Stimulated activated naive CD8-positive, alpha-beta T cell treated with anti-CD3 and anti-CD28 coated beads, Interleukin-15, Interleukin-2, amounts not matched to agents 100 ng/mL and 50 ng/mL, for 24 hours (primary cell): ENCODE results near the gene SHLD2.
"Not testable (repeated sequence)": the region's sequence is repeated elsewhere in the genome, so short reads cannot be mapped to it uniquely, and the experiment has no call there.

Source experiments
- H3K27ac Mint-ChIP-seq: one replicate; pipeline ENCODE4 v1.8.0; 2021; ENCODE audit warnings: mild to moderate bottlenecking, mixed read lengths
- H3K27me3 Mint-ChIP-seq: one replicate; pipeline ENCODE4 v1.8.0; 2021; ENCODE audit warnings: mixed read lengths
- H3K36me3 Mint-ChIP-seq: one replicate; pipeline ENCODE4 v1.8.0; 2021; ENCODE audit warnings: low read depth, mixed read lengths
- H3K4me1 Mint-ChIP-seq: one replicate; pipeline ENCODE4 v1.8.0; 2021; ENCODE audit warnings: low read depth, mixed read lengths
- H3K4me3 Mint-ChIP-seq: one replicate; pipeline ENCODE4 v1.8.0; 2021; ENCODE audit warnings: mild to moderate bottlenecking, mixed read lengths
- H3K9me3 Mint-ChIP-seq: one replicate; pipeline ENCODE4 v1.8.0; 2021; ENCODE audit warnings: mixed read lengths

SHLD2 gene

DNA sequence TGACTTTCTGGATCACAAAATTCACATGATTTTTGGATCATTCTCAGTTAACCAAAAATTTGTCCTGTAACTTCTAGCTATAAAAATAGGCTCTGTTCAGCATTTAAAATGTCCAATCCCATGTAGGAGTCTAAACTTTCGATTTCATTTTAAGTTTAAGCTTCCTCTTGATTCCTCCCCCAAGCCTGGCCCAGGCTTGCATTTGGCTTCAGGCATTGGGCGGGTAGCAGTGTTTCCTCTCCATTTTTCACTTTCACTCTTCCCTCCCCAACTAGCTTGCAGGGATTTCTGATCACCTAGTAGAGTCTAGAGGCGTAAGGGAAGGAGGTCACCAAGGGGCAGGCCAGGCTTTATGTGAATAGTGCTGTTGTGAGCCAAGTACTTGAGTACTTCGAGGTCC is 109.8 kb downstream of the SHLD2 start:
- H3K36me3 Mint-ChIP-seq, H3K27me3 Mint-ChIP-seq, H3K4me3 Mint-ChIP-seq, H3K9me3 Mint-ChIP-seq, H3K27ac Mint-ChIP-seq: not testable (repeated sequence)
- peaks cover 20% of the 10 kb centered on the region for H3K4me1 Mint-ChIP-seq

DNA sequence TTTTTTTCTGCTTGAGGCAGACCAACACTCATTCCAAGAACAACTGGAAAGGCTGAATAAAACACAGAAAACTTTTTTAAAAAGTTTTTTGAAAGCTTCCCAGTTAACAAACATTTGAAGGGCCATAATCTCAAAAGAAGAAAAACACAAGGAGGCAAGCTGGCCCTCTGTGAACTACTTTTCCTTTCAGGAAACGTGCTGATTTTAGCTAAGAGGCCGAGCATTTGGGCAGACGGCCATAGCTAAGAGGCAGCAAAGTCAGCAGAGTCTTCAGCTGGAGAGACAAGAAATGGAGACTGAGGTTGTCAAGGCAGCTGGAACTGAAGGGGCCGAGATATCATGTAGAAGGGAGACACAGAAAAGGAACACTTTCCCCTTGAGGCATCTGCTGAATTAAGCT is 111.9 kb downstream of the SHLD2 start:
- H3K36me3 Mint-ChIP-seq, H3K4me3 Mint-ChIP-seq, H3K9me3 Mint-ChIP-seq, H3K27ac Mint-ChIP-seq, H3K27me3 Mint-ChIP-seq: not testable (repeated sequence)
- H3K4me1 Mint-ChIP-seq, result peaks cover 18% of the 10 kb centered on the region

DNA sequence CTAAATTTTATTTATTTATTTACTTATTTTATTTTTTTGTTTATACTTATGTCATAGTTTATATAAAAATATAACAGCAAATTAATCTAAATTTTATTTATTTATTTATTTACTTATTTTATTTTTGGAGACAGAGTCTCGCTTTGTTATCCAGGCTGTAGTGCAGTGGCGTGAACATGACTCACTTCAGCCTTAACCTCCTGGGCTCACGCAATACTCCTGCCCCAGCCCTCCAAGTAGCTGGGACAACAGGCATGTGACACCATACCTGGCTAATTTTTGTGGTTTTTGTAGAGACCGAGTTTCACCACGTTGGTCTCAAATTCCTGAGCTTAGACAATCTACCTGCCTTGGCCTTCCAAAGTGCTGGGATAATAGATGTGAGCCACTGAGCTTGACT is 115.3 kb downstream of the SHLD2 start:
- not testable (repeated sequence) for H3K4me3 Mint-ChIP-seq, H3K36me3 Mint-ChIP-seq, H3K27ac Mint-ChIP-seq, H3K27me3 Mint-ChIP-seq, H3K9me3 Mint-ChIP-seq
- H3K4me1 Mint-ChIP-seq, result peaks cover 16% of the 10 kb centered on the region

DNA sequence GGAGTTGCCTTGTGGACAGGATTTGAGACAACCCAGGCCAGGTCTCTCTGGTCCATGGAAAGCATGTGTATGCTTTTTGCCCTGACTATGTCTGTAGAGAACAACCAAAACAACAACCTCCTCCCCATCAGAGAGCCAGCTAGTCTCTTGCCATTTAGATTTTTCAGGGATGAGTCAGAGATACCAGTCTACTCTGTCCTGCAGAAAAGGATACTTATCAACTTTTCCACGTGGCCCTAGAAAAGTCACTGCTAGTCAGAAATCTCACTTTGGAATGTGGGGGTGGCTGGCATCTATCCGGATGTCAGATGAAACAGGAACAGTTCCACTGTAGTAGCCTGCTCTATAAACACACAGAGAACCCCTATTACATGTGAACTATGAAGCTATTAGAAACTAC is 116.8 kb downstream of the SHLD2 start:
- H3K4me3 Mint-ChIP-seq, H3K9me3 Mint-ChIP-seq, H3K27me3 Mint-ChIP-seq, H3K36me3 Mint-ChIP-seq, H3K27ac Mint-ChIP-seq: not testable (repeated sequence)
- H3K4me1 Mint-ChIP-seq, result peaks cover 16% of the 10 kb centered on the region

DNA sequence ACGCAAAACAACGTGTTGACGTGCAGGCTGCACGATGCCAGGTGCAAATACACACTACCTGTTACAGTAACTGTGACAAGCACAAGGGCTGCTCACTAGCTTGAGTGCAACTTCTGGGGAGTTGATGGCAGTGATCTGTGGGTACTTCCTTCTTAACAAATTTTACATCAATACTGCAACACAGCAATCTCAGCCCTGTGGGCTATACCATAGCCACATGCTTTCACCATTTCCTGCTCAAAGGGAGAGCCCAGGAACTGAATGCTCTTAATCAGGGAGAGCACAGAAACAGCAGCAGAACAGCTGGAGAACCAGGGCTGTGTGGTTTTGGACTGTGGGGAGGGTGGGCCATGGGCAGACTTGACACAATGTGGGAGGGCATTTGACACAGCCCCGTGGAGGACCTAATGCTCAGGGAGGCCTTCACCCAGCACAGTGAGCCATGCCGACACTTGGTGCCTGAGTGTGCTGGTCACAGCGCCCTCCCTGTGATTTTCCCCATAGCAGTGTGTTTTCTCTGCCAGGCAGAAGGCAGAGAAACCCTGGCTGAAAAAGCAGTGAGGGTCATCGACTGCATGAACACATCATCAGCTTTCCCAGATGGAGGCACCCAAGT is 118.3 kb downstream of the SHLD2 start:
- H3K27ac Mint-ChIP-seq, H3K4me3 Mint-ChIP-seq, H3K27me3 Mint-ChIP-seq, H3K9me3 Mint-ChIP-seq, H3K36me3 Mint-ChIP-seq: not testable (repeated sequence)
- peaks cover 16% of the 10 kb centered on the region for H3K4me1 Mint-ChIP-seq

DNA sequence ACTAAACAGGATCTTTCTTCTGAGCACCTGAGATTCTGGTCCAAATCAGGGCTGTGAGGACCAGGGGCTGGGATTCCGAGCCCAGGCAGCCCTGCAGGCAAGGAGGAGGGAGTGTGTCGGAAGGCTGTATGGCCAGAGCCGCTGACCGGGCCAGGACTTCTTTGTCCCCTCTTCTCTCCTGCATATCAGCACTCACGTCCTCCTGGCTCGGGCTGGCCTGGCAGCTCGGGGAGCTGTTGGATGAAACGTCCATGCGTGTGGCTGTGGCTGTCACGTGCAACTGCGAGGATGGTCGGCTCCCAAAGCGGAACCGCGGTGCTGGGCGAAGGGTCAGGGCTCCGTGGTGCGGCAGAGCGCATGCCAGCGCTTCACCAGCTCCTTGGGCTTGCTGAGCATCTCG is 118.8 kb downstream of the SHLD2 start:
- not testable (repeated sequence) for H3K27ac Mint-ChIP-seq, H3K27me3 Mint-ChIP-seq, H3K4me3 Mint-ChIP-seq, H3K36me3 Mint-ChIP-seq, H3K9me3 Mint-ChIP-seq
- H3K4me1 Mint-ChIP-seq, result peaks cover 16% of the 10 kb centered on the region

DNA sequence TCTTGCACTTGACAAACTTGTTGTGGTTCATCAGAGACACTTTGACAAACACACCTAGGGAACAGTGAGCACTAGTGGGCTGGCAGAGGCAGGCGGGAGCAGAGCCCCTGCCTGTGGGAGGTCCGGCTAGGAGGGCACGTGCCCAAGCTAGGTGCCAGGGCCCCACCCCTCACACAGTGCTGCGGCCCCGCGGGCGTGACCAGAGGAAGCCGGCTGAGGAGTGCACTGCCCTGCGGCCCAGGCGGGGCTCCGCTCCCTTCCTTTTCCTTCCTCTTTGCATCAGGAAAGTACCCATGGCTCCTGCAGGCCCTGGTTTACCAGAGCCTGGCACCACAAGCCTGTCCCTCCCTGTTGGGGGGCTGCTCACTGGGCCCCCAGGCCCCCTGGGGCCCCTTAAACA is 121.1 kb downstream of the SHLD2 start:
- peaks cover 16% of the 10 kb centered on the region for H3K4me1 Mint-ChIP-seq
- not testable (repeated sequence) for H3K9me3 Mint-ChIP-seq, H3K27ac Mint-ChIP-seq, H3K27me3 Mint-ChIP-seq, H3K36me3 Mint-ChIP-seq, H3K4me3 Mint-ChIP-seq

DNA sequence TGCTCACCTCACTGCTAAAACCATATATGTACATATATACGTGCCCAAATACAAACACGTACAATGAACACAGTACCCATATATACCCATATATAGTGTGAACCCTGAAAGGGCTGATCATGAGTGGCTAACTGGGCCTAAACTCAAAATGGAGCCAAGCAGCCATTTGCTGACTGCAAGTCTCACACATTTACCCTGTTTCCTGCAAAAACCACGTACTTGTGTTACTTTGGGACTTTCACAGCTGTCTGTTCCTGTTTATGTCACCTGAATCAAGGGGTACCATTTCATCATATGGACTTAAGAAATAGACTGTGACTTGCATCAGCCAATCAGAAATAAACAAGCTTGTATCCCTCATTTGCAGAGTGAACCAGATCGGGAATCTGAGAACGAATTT is 124.4 kb downstream of the SHLD2 start:
- H3K4me3 Mint-ChIP-seq, H3K36me3 Mint-ChIP-seq, H3K9me3 Mint-ChIP-seq, H3K27ac Mint-ChIP-seq, H3K27me3 Mint-ChIP-seq, H3K4me1 Mint-ChIP-seq: not testable (repeated sequence)

DNA sequence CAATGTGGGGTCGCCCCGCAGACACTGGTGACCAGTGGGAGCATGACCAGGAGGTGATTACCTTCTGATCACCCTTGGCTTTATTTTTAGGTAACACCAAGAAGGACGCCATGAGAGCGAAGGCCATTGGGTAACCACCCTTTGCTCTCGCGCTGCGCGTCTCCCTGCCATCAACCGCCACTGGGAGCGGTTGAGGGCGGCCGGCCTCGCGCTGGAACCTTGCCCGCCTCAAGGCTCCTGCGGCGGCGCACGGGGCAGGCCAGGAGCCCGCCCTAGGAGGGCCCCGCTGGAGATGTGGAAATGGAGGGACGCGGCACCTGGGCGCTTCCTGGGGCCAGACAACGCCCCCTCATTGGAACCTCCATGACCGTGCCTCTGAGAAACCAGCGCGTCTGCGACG is 127.8 kb downstream of the SHLD2 start:
- not testable (repeated sequence) for H3K9me3 Mint-ChIP-seq, H3K27me3 Mint-ChIP-seq, H3K27ac Mint-ChIP-seq, H3K4me3 Mint-ChIP-seq, H3K36me3 Mint-ChIP-seq, H3K4me1 Mint-ChIP-seq

DNA sequence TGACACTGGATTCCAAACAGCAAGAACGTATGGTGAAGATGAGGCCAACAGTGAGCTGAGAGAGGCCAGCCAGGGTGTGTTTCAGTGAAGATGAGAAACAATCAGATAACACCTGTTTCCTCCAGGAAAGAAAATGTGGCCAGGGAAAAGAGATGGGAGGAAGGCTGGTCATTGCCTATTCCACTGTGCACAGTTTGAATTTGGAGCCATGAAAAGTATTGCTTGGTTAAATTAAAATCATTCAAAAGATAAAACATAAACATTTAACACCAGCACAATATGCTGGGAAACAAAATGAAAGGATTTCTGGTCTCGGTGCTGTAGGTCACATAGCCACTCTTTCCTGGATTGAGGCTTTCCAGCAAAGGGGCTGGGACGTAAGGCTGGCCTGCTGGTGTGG is 130.1 kb downstream of the SHLD2 start, which contains the start of gene NUTM2A:
Gene NUTM2A, plus strand, starts transcription at position 301 of the 400 bp plus-strand sequence. CDS start 383 bp downstream, outside the sequence.
- H3K4me3 Mint-ChIP-seq, H3K27me3 Mint-ChIP-seq, H3K36me3 Mint-ChIP-seq, H3K9me3 Mint-ChIP-seq, H3K4me1 Mint-ChIP-seq, H3K27ac Mint-ChIP-seq: not testable (repeated sequence)

DNA sequence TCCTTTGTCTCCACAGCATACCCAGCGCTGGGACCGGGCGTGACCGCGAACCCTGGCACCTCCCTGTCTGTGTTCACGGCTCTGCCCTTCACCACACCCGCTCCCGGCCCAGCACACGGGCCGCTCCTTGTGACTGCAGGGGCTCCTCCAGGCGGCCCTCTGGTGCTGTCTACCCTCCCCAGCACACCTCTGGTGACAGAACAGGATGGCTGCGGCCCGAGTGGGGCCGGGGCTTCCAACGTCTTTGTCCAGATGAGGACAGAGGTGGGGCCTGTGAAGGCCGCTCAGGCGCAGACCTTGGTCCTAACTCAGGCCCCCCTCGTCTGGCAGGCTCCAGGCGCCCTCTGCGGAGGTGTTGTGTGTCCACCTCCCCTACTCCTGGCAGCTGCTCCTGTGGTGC is 133.2 kb downstream of the SHLD2 start:
- not testable (repeated sequence) for H3K4me1 Mint-ChIP-seq, H3K27me3 Mint-ChIP-seq, H3K9me3 Mint-ChIP-seq, H3K27ac Mint-ChIP-seq, H3K4me3 Mint-ChIP-seq, H3K36me3 Mint-ChIP-seq

DNA sequence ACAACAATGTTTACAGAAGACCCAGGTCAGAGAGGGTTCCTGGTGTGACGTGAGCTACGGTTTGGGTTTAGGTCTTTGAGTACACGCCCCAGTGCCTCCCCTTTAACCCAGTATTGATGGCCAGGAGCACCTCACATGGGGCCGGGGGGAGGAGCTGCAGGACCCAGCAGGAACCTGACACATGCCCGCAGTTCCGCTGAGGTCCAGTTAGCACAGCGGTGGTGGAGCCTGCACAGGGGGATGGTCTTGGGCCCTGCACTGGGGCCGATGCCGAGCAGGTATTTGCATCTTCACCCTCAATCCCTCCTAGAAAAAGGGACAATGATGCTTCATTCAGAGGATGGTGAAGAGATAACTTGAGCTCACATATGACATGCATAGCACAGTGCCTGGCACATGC is 134.2 kb downstream of the SHLD2 start:
- not testable (repeated sequence) for H3K4me3 Mint-ChIP-seq, H3K27me3 Mint-ChIP-seq, H3K4me1 Mint-ChIP-seq, H3K36me3 Mint-ChIP-seq, H3K9me3 Mint-ChIP-seq, H3K27ac Mint-ChIP-seq

DNA sequence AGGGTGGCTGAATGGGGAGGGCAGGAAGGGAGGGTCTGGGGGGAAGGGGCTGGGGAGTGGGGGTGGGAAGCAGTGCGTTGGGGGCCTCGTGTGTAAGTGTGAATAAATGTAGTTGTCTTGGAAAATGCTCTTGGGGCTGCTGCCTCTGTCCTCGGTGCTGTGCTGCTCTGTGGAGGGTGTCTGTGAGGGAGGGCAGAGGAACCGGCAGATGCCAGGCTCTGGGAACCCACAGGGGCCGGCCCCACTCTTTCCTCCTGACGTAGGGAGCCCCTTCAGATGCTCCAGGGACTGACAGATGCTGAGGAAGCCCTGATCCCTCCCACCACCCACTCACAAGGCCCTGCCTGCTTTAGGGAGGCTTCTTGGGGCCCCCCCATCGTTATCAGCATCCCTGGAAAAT is 139.8 kb downstream of the SHLD2 start:
- not testable (repeated sequence) for H3K27me3 Mint-ChIP-seq, H3K36me3 Mint-ChIP-seq, H3K9me3 Mint-ChIP-seq, H3K4me1 Mint-ChIP-seq, H3K4me3 Mint-ChIP-seq, H3K27ac Mint-ChIP-seq

DNA sequence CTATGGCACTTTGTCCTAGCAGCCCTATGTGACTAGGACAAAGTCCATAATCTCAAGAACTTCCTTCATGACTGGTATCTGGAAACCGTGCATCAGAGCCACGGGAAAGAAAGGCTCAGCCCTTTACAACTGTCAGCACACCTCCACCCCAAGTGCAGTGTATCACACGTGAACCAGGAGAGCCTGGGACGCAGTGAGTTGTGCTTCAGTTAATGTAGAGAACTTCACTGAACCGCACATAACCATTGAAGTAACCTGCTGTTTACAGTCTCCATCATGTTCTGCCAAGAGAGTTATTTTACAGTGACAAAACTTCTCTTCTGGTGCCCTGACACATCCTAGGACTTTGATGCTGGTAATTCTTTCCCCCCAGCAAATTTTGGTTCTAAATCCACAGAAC is 142.2 kb downstream of the SHLD2 start:
- not testable (repeated sequence) for H3K9me3 Mint-ChIP-seq, H3K36me3 Mint-ChIP-seq, H3K4me1 Mint-ChIP-seq, H3K27ac Mint-ChIP-seq, H3K27me3 Mint-ChIP-seq, H3K4me3 Mint-ChIP-seq

DNA sequence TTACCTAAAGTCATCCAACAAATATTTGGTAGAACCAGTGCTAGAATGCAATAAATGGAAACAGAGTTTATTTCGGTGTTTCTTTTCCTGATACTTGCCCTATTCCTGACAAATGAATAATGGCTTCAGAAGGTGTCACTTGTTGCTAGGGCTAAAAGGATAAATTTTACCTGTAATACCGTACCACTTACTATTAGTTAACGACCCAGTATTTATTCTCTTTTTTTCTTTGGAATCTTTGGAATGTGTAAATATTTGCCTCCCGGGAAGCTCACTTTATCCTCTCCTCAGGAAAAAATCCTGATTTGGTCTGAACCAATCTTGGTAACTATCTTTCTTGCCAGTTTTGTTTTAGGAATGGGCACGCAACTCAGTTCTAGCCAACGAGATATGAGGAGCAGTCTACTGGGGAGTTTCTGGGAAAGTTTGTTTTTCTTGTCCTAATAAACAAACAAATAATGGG is 144.4 kb downstream of the SHLD2 start:
- not testable (repeated sequence) for H3K36me3 Mint-ChIP-seq, H3K4me3 Mint-ChIP-seq, H3K4me1 Mint-ChIP-seq, H3K9me3 Mint-ChIP-seq, H3K27ac Mint-ChIP-seq, H3K27me3 Mint-ChIP-seq
